Measurements from ENCODE around the gene KCNA3. TPM values are rescaled to one million over a fixed set of nuclear protein-coding genes. Genes with fewer than 3 reads are reported as not detected.
A peak's percentile ranks its signal among the peaks of the same experiment; 100 is the strongest.

KCNA3 gene
- total RNA-seq = 10 to 100 TPM; 23.5 to 48.3 TPM

GRCh38 chr1:110674337-110675059 is at the start of gene KCNA3:
KCNA3 (minus strand) TSS chr1:110674940; CDS start chr1:110674809, 131 bp downstream.
- H3K27ac Mint-ChIP-seq = peak within 1 kb of the TSS; percentile 95
- H3K9me3 Mint-ChIP-seq = no peaks in the 10 kb centered on the region
- ATAC-seq (replicated peaks in 1 of 2) = peak; percentile 47 to 61
- peaks cover 24 to 26% of the 10 kb centered on the region in 2 donors for H3K36me3 Mint-ChIP-seq (ENCODE audit: insufficient read depth in 2 of 2)
- peaks cover 39% of the 10 kb centered on the region for H3K4me1 Mint-ChIP-seq (ENCODE audit: low read depth)
- H3K27me3 Mint-ChIP-seq (ENCODE audit: low read depth) = no peaks in the 10 kb centered on the region
- DNase-seq = peak; percentile 76 to 79
- peak within 1 kb of the TSS; percentile 89 to 98 for H3K4me3 Mint-ChIP-seq

DNA sequence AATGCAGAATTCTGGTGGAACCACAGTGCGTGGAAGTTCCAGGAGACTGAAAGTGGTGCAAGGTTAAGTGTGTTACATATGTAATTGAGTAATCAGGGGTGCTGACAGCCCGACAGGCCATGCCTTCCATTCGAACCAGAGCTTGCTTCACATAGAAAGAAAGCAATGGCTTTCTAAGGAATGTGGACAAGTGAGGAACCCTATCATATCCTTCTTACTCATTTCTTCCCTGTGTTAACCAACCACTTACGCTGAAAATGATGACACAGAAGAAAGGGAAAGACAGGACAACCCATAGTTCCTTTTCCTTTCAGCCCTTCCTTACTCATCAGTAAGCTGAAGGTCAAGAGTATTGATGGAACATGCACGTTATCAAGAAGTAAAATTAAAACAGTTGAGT is 48.1 kb upstream of the KCNA3 start:
- H3K27me3 Mint-ChIP-seq (ENCODE audit: low read depth) = no peaks in the 10 kb centered on the region
- H3K4me3 Mint-ChIP-seq = no peak overlapping the region
- H3K27ac Mint-ChIP-seq = no peak overlapping the region
- H3K9me3 Mint-ChIP-seq = no peaks in the 10 kb centered on the region
- peaks cover 21% of the 10 kb centered on the region for H3K4me1 Mint-ChIP-seq (ENCODE audit: low read depth)
- no peaks in the 10 kb centered on the region for H3K36me3 Mint-ChIP-seq (ENCODE audit: insufficient read depth in 2 of 2)
- no peak for DNase-seq
- no peak for ATAC-seq (replicated peaks in 1 of 2)

GRCh38 chr1:110719908-110720307 is 45.2 kb upstream of the KCNA3 start:
- Mint-ChIP-seq H3K27me3 (ENCODE audit: low read depth) (no peaks in the 10 kb centered on the region), H3K27ac (no peak overlapping the region), H3K4me3 (no peak overlapping the region), H3K9me3 (no peaks in the 10 kb centered on the region), H3K36me3 (ENCODE audit: insufficient read depth in 2 of 2) (no peaks in the 10 kb centered on the region), H3K4me1 (ENCODE audit: low read depth) (no peaks in the 10 kb centered on the region)
- no peak for ATAC-seq (replicated peaks in 1 of 2)
- DNase-seq = no peak

DNA sequence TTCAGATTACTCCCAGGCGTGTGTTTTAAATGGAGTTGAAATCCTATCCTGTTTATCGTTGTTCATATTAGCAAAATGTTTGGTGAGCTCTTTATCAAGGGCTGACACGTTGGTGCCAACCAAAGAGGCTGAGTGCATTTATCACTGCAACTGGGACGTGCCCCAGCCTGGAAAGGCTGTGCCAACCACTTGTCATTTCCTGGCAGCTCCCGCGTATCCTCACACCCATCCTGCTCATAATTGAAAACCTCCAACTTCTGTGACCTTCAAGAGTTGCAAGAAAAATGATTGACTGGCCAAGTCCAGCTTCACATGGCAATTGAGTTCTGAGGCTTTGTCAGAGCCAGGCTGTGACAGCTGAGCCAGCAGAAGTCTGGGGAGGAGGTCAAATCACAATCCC is 43.7 kb upstream of the KCNA3 start:
- H3K4me1 Mint-ChIP-seq (ENCODE audit: low read depth) = peaks cover 2% of the 10 kb centered on the region
- H3K36me3 Mint-ChIP-seq (ENCODE audit: insufficient read depth in 2 of 2) = no peaks in the 10 kb centered on the region
- DNase-seq (no peak), ATAC-seq (replicated peaks in 1 of 2) (no peak)
- H3K27me3 Mint-ChIP-seq (ENCODE audit: low read depth) = no peaks in the 10 kb centered on the region
- no peak overlapping the region for H3K27ac Mint-ChIP-seq
- H3K4me3 Mint-ChIP-seq = no peak overlapping the region
- no peaks in the 10 kb centered on the region for H3K9me3 Mint-ChIP-seq

- H3K27me3 Mint-ChIP-seq (ENCODE audit: low read depth) = no peaks in the 10 kb centered on the region
- no peak for ATAC-seq (replicated peaks in 1 of 2)
- H3K27ac Mint-ChIP-seq = no peak overlapping the region
- no peak overlapping the region for H3K4me3 Mint-ChIP-seq
- H3K4me1 Mint-ChIP-seq (ENCODE audit: low read depth) = peaks cover 8% of the 10 kb centered on the region
- H3K9me3 Mint-ChIP-seq = no peaks in the 10 kb centered on the region
- H3K36me3 Mint-ChIP-seq (ENCODE audit: insufficient read depth in 2 of 2) = no peaks in the 10 kb centered on the region
- DNase-seq = no peak
These were observed 42.4 kb upstream of the KCNA3 start for GRCh38 chr1:110717179-110717578.

GRCh38 chr1:110714374-110714995 is 39.7 kb upstream of the KCNA3 start:
- no peak overlapping the region for H3K4me3 Mint-ChIP-seq
- DNase-seq = no peak
- no peaks in the 10 kb centered on the region for H3K36me3 Mint-ChIP-seq (ENCODE audit: insufficient read depth in 2 of 2)
- H3K27ac Mint-ChIP-seq = no peak overlapping the region
- no peaks in the 10 kb centered on the region for H3K9me3 Mint-ChIP-seq
- H3K27me3 Mint-ChIP-seq (ENCODE audit: low read depth) = no peaks in the 10 kb centered on the region
- no peak for ATAC-seq (replicated peaks in 1 of 2)
- H3K4me1 Mint-ChIP-seq (ENCODE audit: low read depth) = peaks cover 17% of the 10 kb centered on the region

DNA sequence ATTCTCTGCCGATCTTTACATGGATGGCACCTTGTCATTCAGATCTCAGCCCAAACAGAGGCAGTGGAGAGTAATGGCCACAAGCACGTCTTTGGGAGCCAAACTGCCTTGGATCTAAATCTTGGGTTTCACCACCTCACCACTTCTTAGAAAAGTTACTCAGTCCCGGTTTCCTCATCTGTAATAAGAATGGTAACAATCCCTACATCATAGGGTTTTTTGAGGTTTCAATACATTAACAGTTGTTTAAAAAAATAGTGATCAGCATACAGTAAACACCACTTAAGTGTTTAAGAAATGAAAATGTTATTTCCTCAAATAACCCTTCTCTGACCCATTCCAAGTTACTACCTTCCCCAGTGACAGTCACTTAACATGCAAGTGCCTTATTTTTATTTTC is 38.5 kb upstream of the KCNA3 start:
- H3K36me3 Mint-ChIP-seq (ENCODE audit: insufficient read depth in 2 of 2) = no peaks in the 10 kb centered on the region
- ATAC-seq (replicated peaks in 1 of 2) = no peak
- H3K4me1 Mint-ChIP-seq (ENCODE audit: low read depth) = peaks cover 17% of the 10 kb centered on the region
- no peaks in the 10 kb centered on the region for H3K9me3 Mint-ChIP-seq
- no peak for DNase-seq
- H3K4me3 Mint-ChIP-seq = no peak overlapping the region
- H3K27me3 Mint-ChIP-seq (ENCODE audit: low read depth) = no peaks in the 10 kb centered on the region
- peak overlapping the region; percentile 39 for H3K27ac Mint-ChIP-seq

- H3K27ac Mint-ChIP-seq = no peak overlapping the region
- H3K27me3 Mint-ChIP-seq (ENCODE audit: low read depth) = no peaks in the 10 kb centered on the region
- H3K4me3 Mint-ChIP-seq = no peak overlapping the region
- DNase-seq = no peak
- peaks cover 17% of the 10 kb centered on the region for H3K4me1 Mint-ChIP-seq (ENCODE audit: low read depth)
- ATAC-seq (replicated peaks in 1 of 2) = no peak
- no peaks in the 10 kb centered on the region for H3K36me3 Mint-ChIP-seq (ENCODE audit: insufficient read depth in 2 of 2)
- peaks cover 0 to 2% of the 10 kb centered on the region in 2 donors for H3K9me3 Mint-ChIP-seq
These were observed 35.6 kb upstream of the KCNA3 start for GRCh38 chr1:110710314-110710713.

- no peaks in the 10 kb centered on the region for H3K36me3 Mint-ChIP-seq (ENCODE audit: insufficient read depth in 2 of 2)
- H3K27ac Mint-ChIP-seq = no peak overlapping the region
- DNase-seq (no peak), ATAC-seq (replicated peaks in 1 of 2) (no peak)
- no peaks in the 10 kb centered on the region for H3K27me3 Mint-ChIP-seq (ENCODE audit: low read depth)
- H3K4me1 Mint-ChIP-seq (ENCODE audit: low read depth) = peaks cover 17% of the 10 kb centered on the region
- no peak overlapping the region for H3K4me3 Mint-ChIP-seq
- H3K9me3 Mint-ChIP-seq = peaks cover 0 to 2% of the 10 kb centered on the region in 2 donors
These were observed 34.3 kb upstream of the KCNA3 start for GRCh38 chr1:110708974-110709440.

GRCh38 chr1:110707232-110707631 is 32.5 kb upstream of the KCNA3 start:
- Mint-ChIP-seq H3K36me3 (ENCODE audit: insufficient read depth in 2 of 2) (no peaks in the 10 kb centered on the region), H3K9me3 (peaks cover 0 to 2% of the 10 kb centered on the region in 2 donors), H3K27me3 (ENCODE audit: low read depth) (no peaks in the 10 kb centered on the region), H3K27ac (no peak overlapping the region), H3K4me1 (ENCODE audit: low read depth) (peaks cover 9% of the 10 kb centered on the region), H3K4me3 (no peak overlapping the region)
- no peak for DNase-seq
- ATAC-seq (replicated peaks in 1 of 2) = no peak

DNA sequence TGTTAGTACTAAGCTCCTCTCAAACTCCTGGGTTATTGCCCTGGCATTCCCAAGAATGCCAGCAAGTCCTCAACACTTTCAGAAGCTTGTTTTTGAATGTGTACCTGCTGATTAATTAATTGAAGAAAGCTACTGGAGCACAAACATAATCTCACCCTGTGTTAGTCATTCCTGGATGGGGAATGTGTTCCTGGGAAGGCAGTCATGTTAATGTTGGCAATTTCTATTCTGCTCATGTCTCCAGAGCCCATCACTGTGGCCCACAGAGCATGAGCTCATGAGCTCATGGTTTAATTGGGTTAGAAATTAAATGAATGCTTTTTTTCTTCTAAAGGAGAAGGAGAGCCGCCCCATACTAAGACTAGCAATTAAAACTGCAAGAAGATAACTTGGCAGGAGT is 31.9 kb upstream of the KCNA3 start:
- Mint-ChIP-seq H3K27ac (no peak overlapping the region), H3K27me3 (ENCODE audit: low read depth) (no peaks in the 10 kb centered on the region), H3K4me1 (ENCODE audit: low read depth) (peaks cover 4% of the 10 kb centered on the region), H3K9me3 (peaks cover 0 to 2% of the 10 kb centered on the region in 2 donors), H3K36me3 (ENCODE audit: insufficient read depth in 2 of 2) (no peaks in the 10 kb centered on the region), H3K4me3 (no peak overlapping the region)
- DNase-seq = no peak
- no peak for ATAC-seq (replicated peaks in 1 of 2)

DNA sequence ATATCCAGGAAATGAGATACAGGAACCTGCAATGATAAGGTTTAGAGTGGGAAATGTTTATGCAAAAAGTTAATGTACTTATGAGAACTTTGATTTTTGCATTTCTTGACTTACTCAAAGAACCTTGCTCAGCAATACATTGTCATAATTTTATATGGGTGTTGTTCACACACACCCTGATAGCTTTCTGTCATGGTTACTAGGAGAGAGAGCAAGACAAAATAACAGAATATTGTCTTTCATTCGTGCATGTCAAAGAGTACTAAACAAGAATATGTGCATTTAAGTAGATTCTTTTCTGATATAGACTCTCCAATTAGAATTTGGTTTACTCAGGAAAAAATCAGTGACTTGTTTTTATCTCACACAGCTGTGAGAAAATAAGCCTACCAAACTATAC is 27.5 kb upstream of the KCNA3 start:
- Mint-ChIP-seq H3K4me3 (no peak overlapping the region), H3K4me1 (ENCODE audit: low read depth) (peaks cover 4% of the 10 kb centered on the region), H3K27me3 (ENCODE audit: low read depth) (no peaks in the 10 kb centered on the region), H3K9me3 (peaks cover 0 to 3% of the 10 kb centered on the region in 2 donors), H3K36me3 (ENCODE audit: insufficient read depth in 2 of 2) (no peaks in the 10 kb centered on the region), H3K27ac (no peak overlapping the region)
- ATAC-seq (replicated peaks in 1 of 2) (no peak), DNase-seq (no peak)

DNA sequence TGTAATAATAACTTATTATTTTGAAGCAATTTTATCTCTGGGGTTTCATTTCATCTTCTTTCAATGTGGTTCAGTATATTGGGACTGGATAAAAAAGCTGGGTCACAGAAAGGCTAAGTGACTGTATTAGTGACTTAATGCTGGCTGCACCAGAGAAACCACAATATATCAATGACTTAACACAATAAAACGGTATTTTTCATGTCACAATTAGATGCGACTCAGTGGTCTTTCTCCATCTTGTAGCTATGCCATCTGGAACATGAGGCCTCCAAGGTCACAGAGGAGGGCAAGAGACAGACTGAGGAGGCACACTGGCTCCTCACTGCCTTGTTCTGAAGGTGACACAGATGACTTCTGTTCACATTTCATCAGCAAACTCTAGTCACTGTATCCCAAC is 26.0 kb upstream of the KCNA3 start:
- Mint-ChIP-seq H3K4me3 (no peak overlapping the region), H3K27ac (no peak overlapping the region), H3K27me3 (ENCODE audit: low read depth) (no peaks in the 10 kb centered on the region), H3K36me3 (ENCODE audit: insufficient read depth in 2 of 2) (no peaks in the 10 kb centered on the region), H3K4me1 (ENCODE audit: low read depth) (peaks cover 4% of the 10 kb centered on the region), H3K9me3 (peaks cover 0 to 2% of the 10 kb centered on the region in 2 donors)
- no peak for DNase-seq
- ATAC-seq (replicated peaks in 1 of 2) = no peak
